Liver (tissue), 9 donors: Measurements from ENCODE around the gene FLT1. TPM values are rescaled to one million over a fixed set of nuclear protein-coding genes. Genes with fewer than 3 reads are reported as not detected.

Experiments
- DNase-seq: peaks from one replicate; pipeline ENCODE4 v3.0.0-alpha.2; 2017; ENCODE audit warnings: low spot score
- H3K27ac ChIP-seq, 2 donors: one replicate each; pipeline ENCODE4 v1.7.0; 2013; ENCODE audit warnings: inconsistent platforms in 2 of 2, low read length in 2 of 2, control low read depth in 1 of 2, low read depth in 1 of 2, mild to moderate bottlenecking in 1 of 2
- H3K27me3 ChIP-seq, 4 donors: one replicate each; pipeline versions ENCODE4 v1.6.1 to v1.7.0; 2013; ENCODE audit warnings: low read length in 3 of 4, inconsistent platforms in 1 of 4, mild to moderate bottlenecking in 1 of 4, moderate library complexity in 1 of 4; ENCODE audit not compliant: control insufficient read depth in 4 of 4, insufficient read depth in 4 of 4
- H3K36me3 ChIP-seq, 4 donors: one replicate each; pipeline versions ENCODE4 v1.6.1 to v1.7.0; 2013; ENCODE audit warnings: low read length in 3 of 4, mild to moderate bottlenecking in 3 of 4, low read depth in 1 of 4, moderate library complexity in 1 of 4; ENCODE audit not compliant: control insufficient read depth in 4 of 4, insufficient read depth in 3 of 4
- H3K4me1 ChIP-seq, 4 donors: one replicate each; pipeline versions ENCODE4 v1.6.1 to v1.7.0; 2013; ENCODE audit warnings: low read length in 3 of 4, mild to moderate bottlenecking in 3 of 4, moderate library complexity in 1 of 4; ENCODE audit not compliant: control insufficient read depth in 4 of 4, insufficient read depth in 4 of 4
- H3K4me3 ChIP-seq, 3 donors: one replicate each; pipeline versions ENCODE4 v1.6.1 to v1.7.0; 2013; ENCODE audit warnings: low read length in 3 of 3, control low read depth in 1 of 3, low read depth in 1 of 3, mild to moderate bottlenecking in 1 of 3
- H3K9ac ChIP-seq, 2 donors: one replicate each; pipeline ENCODE4 v1.7.0; 2013; ENCODE audit warnings: low read length in 2 of 2, mild to moderate bottlenecking in 2 of 2, moderate library complexity in 2 of 2, control low read depth in 1 of 2, low read depth in 1 of 2
- H3K9me3 ChIP-seq, 4 donors: one replicate each; pipeline versions ENCODE4 v1.6.1 to v1.7.0; 2013; ENCODE audit warnings: low read length in 3 of 4; ENCODE audit not compliant: control insufficient read depth in 4 of 4
- ATF3 ChIP-seq: IDR thresholded peaks from 2 replicates; pipeline ENCODE4 v1.6.1; 2016; ENCODE audit warnings: antibody characterized with exemption
- CTCF ChIP-seq: fragments of 150-350 bp; IDR thresholded peaks from 2 replicates; pipeline ENCODE4 v1.5.1; 2017; ENCODE audit warnings: improper control_type of control experiment, low read depth, low read length; ENCODE audit not compliant: missing input control
- FOXA1 ChIP-seq: IDR thresholded peaks from 2 replicates; pipeline ENCODE4 v1.6.1; 2016; ENCODE audit warnings: antibody characterized with exemption
- FOXA2 ChIP-seq: IDR thresholded peaks from 2 replicates; pipeline ENCODE4 v1.6.1; 2016; ENCODE audit warnings: antibody characterized with exemption
- GABPA ChIP-seq, 2 donors: IDR thresholded peaks in 1 of 2; conservative IDR thresholded peaks in 1 of 2; 2 replicates each; pipeline ENCODE4 v1.6.1; 2016; ENCODE audit warnings: antibody characterized with exemption in 2 of 2, mild to moderate bottlenecking in 1 of 2, moderate library complexity in 1 of 2
- HNF4A ChIP-seq, 2 donors: conservative IDR thresholded peaks; 2 replicates each; pipeline ENCODE4 v1.6.1; 2016; ENCODE audit warnings: antibody characterized with exemption in 2 of 2, mild to moderate bottlenecking in 2 of 2
- JUND ChIP-seq, 2 donors: IDR thresholded peaks; 2 replicates each; pipeline ENCODE4 v1.6.1; 2016; ENCODE audit warnings: antibody characterized with exemption in 2 of 2
- NR2F2 ChIP-seq: IDR thresholded peaks from 2 replicates; pipeline ENCODE4 v1.6.1; 2016; ENCODE audit warnings: antibody characterized with exemption
- REST ChIP-seq: IDR thresholded peaks from 2 replicates; pipeline ENCODE4 v1.6.1; 2016; ENCODE audit warnings: antibody characterized with exemption, mild to moderate bottlenecking
- RXRA ChIP-seq, 2 donors: IDR thresholded peaks; 2 replicates each; pipeline ENCODE4 v1.6.1; 2017 to 2018; ENCODE audit warnings: antibody characterized with exemption in 2 of 2, mild to moderate bottlenecking in 1 of 2
- YY1 ChIP-seq: IDR thresholded peaks from 2 replicates; pipeline ENCODE4 v1.6.1; 2016; ENCODE audit warnings: antibody characterized with exemption, mild to moderate bottlenecking
- ZBTB33 ChIP-seq: IDR thresholded peaks from 2 replicates; pipeline ENCODE4 v1.6.1; 2016; ENCODE audit warnings: antibody characterized with exemption
- WGBS: extraction: QIAGEN DNeasy Blood & Tissue Kit; methylation state at CpG from one replicate; pipeline ENCODE4 v1.1.7; 2013; 5-methylcytosine and 5-hydroxymethylcytosine counted together
- polyA plus RNA-seq, 2 donors: library from polyadenylated mRNA; stranded (reverse) in 1 of 2; unstranded in 1 of 2; fragments of 200-250 nt in 1 of 2; fragments of >200 nt in 1 of 2; fragmentation: Nextera tagmentation in 1 of 2; extraction: Ambion mirVana in 1 of 2; gene quantifications; one replicate each; pipeline versions ENCODE4 v1.2.1 to v1.2.3, GENCODE V29; 2013 to 2015
- total RNA-seq, 2 donors: library from RNA; depleted of rRNA; stranded (reverse); fragments of >200 nt; gene quantifications; one replicate each; pipeline ENCODE4 v1.2.3, GENCODE V29; 2014
- donor health status: healthy.
- donor health status: healthy.
- donor health status: healthy.
- donor health status: healthy.
- donor health status: healthy.

FLT1 gene
- total and polyA plus RNA-seq, 4 donors, result 4.1 to 19.7 (median 9.3) TPM

GRCh38 chr13:28406733-28407266 lies 88.1 kb downstream of the FLT1 start:
- WGBS, result 88% methylated on average over 13 of the region's 13 CpGs
- Histone ChIP-seq H3K36me3 (no peaks in the 10 kb centered on the region), H3K4me1 (no peaks in the 10 kb centered on the region), H3K4me3 (no peak overlapping the region), H3K27ac (no peak overlapping the region), H3K9me3 (no peaks in the 10 kb centered on the region), H3K27me3 (no peaks in the 10 kb centered on the region), H3K9ac (no peak overlapping the region)
- TF ChIP-seq CTCF (no peak), FOXA2 (no peak), ZBTB33 (no peak), FOXA1 (no peak), HNF4A (conservative IDR thresholded peaks at IDR 0.05) (no peak), YY1 (no peak), NR2F2 (no peak), RXRA (IDR thresholded peaks at IDR 0.05) (no peak)
- DNase-seq, result no peak

GRCh38 chr13:28402057-28402381 lies 92.9 kb downstream of the FLT1 start:
- TF ChIP-seq ZBTB33 (no peak), ATF3 (no peak), JUND (IDR thresholded peaks at IDR 0.05) (peak; percentile 40 to 53), FOXA2 (no peak)
- no peak overlapping the region for H3K9ac ChIP-seq
- H3K27me3 ChIP-seq, result peaks cover 0 to 2% (median 0%) of the 10 kb centered on the region in 4 donors
- no peaks in the 10 kb centered on the region for H3K36me3 ChIP-seq
- no peak for DNase-seq
- no peaks in the 10 kb centered on the region for H3K9me3 ChIP-seq
- no peak overlapping the region for H3K4me3 ChIP-seq
- H3K27ac ChIP-seq, result no peak overlapping the region
- H3K4me1 ChIP-seq, result no peaks in the 10 kb centered on the region
- 77% methylated on average over 5 of the region's 5 CpGs for WGBS

- 57% methylated on average over 7 of the region's 7 CpGs for WGBS
Measured at GRCh38 chr13:28401303-28402056, 93.4 kb downstream of the FLT1 start.

More at GRCh38 chr13:28401303-28402056, 93.4 kb downstream of the FLT1 start:
- Histone ChIP-seq H3K4me1 (no peaks in the 10 kb centered on the region), H3K4me3 (no peak overlapping the region), H3K27ac (no peak overlapping the region), H3K36me3 (no peaks in the 10 kb centered on the region), H3K9ac (no peak overlapping the region), H3K27me3 (peaks cover 0 to 2% (median 0%) of the 10 kb centered on the region in 4 donors), H3K9me3 (no peaks in the 10 kb centered on the region)
- no peak for DNase-seq
- TF ChIP-seq ATF3, result no peak
- no peak for TF ChIP-seq REST
- TF ChIP-seq NR2F2, result peak; percentile 21
- no peak for TF ChIP-seq GABPA (IDR thresholded peaks at IDR 0.05 in 1 of 2, conservative IDR thresholded peaks at IDR 0.05 in 1 of 2)
